ENCODE measurements around the gene CAMK2A. TPM values are rescaled to one million over a fixed set of nuclear protein-coding genes. Genes with fewer than 3 reads are reported as not detected.

The CAMK2A gene
- total RNA-seq, 6 experiments from 2014 or later, result 0.09 to 0.64 (median 0.18) TPM

- Mint-ChIP-seq H3K27me3 (ENCODE audit: insufficient read depth) (no peaks in the 10 kb centered on the region), H3K4me3 (no peak overlapping the region), H3K27ac (no peak overlapping the region), H3K36me3 (ENCODE audit: low read depth) (no peaks in the 10 kb centered on the region), H3K9me3 (no peaks in the 10 kb centered on the region), H3K4me1 (ENCODE audit: low read depth) (peaks cover 57% of the 10 kb centered on the region)
- DNase-seq, result no peak
- TF ChIP-seq CTCF (IDR thresholded peaks at IDR 0.05), result no peak
Measured at GRCh38 chr5:150306775-150307174, 17.2 kb upstream of the CAMK2A start.

- Mint-ChIP-seq H3K36me3 (ENCODE audit: low read depth) (no peaks in the 10 kb centered on the region), H3K27me3 (ENCODE audit: insufficient read depth) (no peaks in the 10 kb centered on the region), H3K4me3 (no peak overlapping the region), H3K9me3 (no peaks in the 10 kb centered on the region), H3K4me1 (ENCODE audit: low read depth) (peaks cover 60% of the 10 kb centered on the region), H3K27ac (peak overlapping the region; percentile 5; the same call in 1 of the 2 replicates)
- DNase-seq, result no peak
- TF ChIP-seq CTCF (IDR thresholded peaks at IDR 0.05), result no peak
Measured at GRCh38 chr5:150305557-150305956, 16.0 kb upstream of the CAMK2A start.

- DNase-seq, result no peak
- Mint-ChIP-seq H3K27ac (peak overlapping the region; percentile 5; the same call in 1 of the 2 replicates), H3K27me3 (ENCODE audit: insufficient read depth) (no peaks in the 10 kb centered on the region), H3K4me1 (ENCODE audit: low read depth) (peaks cover 60% of the 10 kb centered on the region), H3K36me3 (ENCODE audit: low read depth) (no peaks in the 10 kb centered on the region), H3K4me3 (no peak overlapping the region), H3K9me3 (no peaks in the 10 kb centered on the region)
- no peak for TF ChIP-seq CTCF (IDR thresholded peaks at IDR 0.05)
Measured at GRCh38 chr5:150305095-150305494, 15.5 kb upstream of the CAMK2A start.

GRCh38 chr5:150304481-150305081, 15.0 kb upstream of the CAMK2A start:
- H3K36me3 Mint-ChIP-seq (ENCODE audit: low read depth), result no peaks in the 10 kb centered on the region
- no peaks in the 10 kb centered on the region for H3K9me3 Mint-ChIP-seq
- no peak overlapping the region for H3K27ac Mint-ChIP-seq
- H3K4me1 Mint-ChIP-seq (ENCODE audit: low read depth), result peaks cover 60% of the 10 kb centered on the region
- no peak for DNase-seq
- no peaks in the 10 kb centered on the region for H3K27me3 Mint-ChIP-seq (ENCODE audit: insufficient read depth)
- TF ChIP-seq CTCF (IDR thresholded peaks at IDR 0.05), result no peak
- H3K4me3 Mint-ChIP-seq, result no peak overlapping the region

GRCh38 chr5:150303660-150304386, 14.2 kb upstream of the CAMK2A start:
- Mint-ChIP-seq H3K27me3 (ENCODE audit: insufficient read depth) (no peaks in the 10 kb centered on the region), H3K27ac (0 out of 2 replicates have a peak overlapping the region, but pooled peaks have one; percentile 15), H3K4me1 (ENCODE audit: low read depth) (peaks cover 65% of the 10 kb centered on the region), H3K9me3 (no peaks in the 10 kb centered on the region), H3K36me3 (ENCODE audit: low read depth) (no peaks in the 10 kb centered on the region), H3K4me3 (no peak overlapping the region)
- no peak for DNase-seq
- no peak for TF ChIP-seq CTCF (IDR thresholded peaks at IDR 0.05)

All from HFFc6 (cell line).